Measurements from ENCODE around the gene NETO2.
"Not testable (repeated sequence)": the region's sequence is repeated elsewhere in the genome, so short reads cannot be mapped to it uniquely, and the experiment has no call there.

NETO2 gene

GRCh38 chr16:47065766-47066688 lies 77.7 kb downstream of the NETO2 start:
- DNase-seq (ENCODE audit: low spot score), result no peak

- DNase-seq (ENCODE audit: low spot score), result no peak
These were observed 79.0 kb downstream of the NETO2 start for GRCh38 chr16:47064775-47065174.

DNA sequence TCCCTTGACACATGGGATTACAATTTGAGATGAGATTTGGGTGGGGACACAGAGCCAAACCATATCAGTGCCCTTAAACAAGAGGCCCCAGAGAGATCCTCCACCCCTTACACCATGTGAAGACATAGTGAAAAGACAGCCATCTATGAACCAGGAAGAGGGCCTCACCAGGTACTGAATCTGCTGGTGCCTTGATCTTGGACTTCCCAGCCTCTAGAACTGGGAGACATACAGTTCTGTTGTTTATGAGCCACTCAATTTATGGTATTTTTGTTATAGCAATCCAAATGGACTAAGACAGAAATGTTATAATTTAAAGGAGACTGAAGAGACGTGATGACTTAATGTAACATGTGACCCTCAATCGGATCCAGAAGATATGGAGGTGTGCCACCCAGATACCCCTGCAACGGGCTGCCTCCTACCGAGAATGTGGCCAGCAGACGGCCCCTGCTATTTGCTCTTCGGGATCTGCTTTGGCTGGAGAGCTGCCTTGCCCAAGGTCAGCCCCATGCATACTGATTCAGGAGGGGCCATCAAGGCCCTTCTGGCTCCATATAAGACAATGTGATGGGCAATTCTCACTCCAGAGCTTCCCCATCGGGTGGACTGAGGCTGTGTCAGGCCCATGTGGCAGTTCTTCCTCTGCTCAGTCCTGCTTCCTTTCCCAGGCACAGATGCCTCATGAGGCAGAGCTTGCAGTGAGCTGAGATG lies 80.6 kb downstream of the NETO2 start:
- DNase-seq (ENCODE audit: low spot score), result no peak

DNA sequence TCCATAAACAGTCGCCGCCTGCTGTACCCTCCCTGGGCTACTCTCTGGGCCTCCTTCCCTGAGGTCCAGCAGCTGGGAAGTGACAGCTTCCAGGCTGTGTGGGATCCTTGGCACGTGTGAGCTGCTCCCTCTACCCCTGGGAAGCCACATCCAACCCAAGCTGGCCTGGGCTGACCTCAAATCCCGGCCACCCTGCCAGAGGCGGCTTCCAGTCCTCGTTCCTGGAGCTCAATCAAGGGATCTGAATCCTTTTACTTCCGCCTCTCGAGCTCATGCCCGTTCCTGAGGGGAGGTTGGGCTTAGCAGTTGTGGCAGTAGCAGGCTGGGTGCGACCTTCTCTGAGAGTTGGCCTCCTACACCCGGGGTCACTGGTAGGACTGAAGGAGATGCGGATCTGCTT lies 82.5 kb downstream of the NETO2 start:
- no peak for DNase-seq (ENCODE audit: low spot score)

- no peak for DNase-seq (ENCODE audit: low spot score)
These were observed 83.1 kb downstream of the NETO2 start for GRCh38 chr16:47060596-47060995.

DNA sequence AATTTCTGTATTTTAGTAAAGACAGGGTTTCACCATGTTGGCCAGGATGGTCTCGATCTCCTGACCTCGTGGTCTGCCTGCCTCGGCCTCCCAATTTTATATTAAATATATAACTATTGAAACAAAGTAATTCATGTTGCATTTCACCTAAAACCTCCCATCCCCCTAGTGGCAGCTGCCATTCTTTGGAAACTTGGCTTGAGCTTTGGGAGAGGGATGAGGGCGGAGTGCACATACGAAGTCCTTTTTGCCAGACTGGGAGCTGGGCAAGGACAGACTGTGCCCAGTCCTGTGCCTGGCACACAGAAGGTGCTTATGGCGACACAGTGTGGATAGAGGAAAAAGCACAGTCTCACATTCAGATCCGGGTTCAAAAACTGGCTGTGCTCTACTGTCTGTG lies 83.8 kb downstream of the NETO2 start:
- DNase-seq (ENCODE audit: low spot score), result no peak

- not testable (repeated sequence) for DNase-seq (ENCODE audit: low spot score)
These were observed 84.6 kb downstream of the NETO2 start for GRCh38 chr16:47059130-47059529.

DNA sequence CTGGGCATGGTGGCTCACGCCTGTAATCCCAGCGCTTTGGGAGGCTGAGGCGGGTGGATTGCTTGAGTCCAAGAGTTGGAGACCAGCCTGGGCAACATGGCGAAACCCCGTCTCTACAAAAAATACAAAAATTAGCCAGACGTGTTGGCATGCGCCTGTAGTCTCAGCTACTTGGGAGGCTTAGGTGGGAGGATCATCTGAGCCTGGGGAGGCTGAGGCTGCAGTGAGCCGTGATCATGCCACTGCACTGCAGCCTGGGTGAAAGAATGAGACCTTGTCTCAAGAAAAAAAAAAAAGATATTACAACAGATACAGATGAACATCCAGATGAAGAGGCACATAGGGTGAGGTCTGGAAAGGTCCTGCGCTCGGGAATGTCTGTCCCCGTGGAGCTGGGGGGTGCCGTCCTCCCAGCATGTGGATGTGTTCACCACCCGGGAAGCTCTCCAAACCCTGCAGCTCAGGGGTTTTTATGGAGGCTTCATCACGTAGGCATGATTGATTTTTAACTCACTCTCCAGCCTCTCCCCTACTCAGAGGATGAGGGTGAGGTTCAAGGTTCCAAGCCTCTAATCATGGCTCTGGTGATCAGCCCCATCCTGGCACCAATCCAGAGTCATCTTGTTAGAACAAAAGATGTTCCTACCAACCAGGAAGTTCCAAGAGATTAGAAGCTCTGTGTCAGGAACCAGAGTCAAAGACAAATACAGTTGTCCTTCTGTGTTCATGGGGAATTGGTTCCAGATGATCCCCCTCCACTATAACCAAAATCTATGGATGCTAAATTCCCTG lies 85.3 kb downstream of the NETO2 start:
- DNase-seq (ENCODE audit: low spot score), result no peak

DNA sequence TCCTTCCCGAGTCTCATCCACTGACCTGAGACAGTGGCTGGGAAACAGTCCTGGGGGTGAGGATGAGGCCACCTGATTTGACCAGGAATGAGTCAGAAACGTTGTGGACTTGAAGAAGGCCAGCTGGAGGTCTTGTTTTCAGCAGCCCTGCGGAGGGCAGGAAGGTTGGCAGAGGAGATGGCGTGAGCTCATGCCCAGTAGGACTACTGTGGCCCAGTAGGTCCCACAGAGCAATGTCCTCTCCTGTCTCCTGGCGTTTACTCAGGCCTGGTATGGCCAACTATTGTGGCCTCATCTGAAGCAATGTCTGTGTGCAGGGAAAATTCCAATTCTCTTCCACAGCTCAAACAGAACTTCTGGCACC lies 86.1 kb downstream of the NETO2 start:
- DNase-seq (ENCODE audit: low spot score), result no peak

DNA sequence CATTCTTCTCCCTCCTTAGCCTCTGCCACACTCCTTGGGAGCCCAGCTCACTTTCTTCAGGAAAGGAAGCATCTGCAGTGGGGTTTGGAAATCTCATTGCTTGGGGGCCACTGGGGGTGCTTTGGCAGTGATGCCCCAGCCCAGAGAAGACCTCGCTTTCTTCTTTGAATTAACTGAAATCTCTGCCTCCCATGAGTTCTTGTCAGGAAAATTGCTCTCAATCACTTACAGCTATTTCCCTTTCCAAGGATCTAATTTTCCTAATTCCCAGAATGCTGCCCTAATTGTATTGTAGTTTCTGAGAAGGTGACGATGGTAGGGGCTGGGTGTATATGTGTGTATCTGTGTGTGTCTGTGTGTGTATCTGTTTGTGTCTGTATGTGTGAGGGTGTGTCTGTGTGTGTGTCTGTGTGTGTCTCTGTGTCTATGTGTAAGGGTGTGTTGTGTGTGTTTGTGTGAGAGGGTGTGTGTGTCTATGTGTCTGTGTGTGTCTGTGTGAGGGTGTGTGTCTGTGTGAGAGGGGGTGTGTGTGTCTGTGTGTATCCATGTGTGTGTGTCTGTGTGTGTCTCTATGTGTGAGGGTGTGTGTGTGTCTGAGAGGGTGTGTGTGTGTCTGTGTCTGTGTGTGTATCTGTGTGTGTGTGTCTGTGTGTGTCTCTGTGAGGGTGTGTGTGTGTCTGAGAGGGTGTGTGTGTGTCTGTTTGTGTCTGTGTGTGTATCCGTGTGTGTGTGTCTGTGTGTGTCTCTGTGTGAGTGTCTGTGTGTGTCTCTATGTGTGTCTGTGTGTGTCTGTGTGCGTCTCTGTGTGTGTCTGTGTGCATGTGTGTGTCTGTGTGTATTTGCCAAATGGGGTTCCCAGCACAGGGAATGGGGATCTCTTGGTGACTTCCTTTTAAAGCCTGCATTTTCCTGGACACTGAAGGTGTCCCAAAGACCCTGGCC lies 86.8 kb downstream of the NETO2 start:
- DNase-seq (ENCODE audit: low spot score), result no peak

- DNase-seq (ENCODE audit: low spot score), result not testable (repeated sequence)
These were observed 87.7 kb downstream of the NETO2 start for GRCh38 chr16:47056061-47056460.

- DNase-seq (ENCODE audit: low spot score), result no peak
These were observed 88.4 kb downstream of the NETO2 start for GRCh38 chr16:47055136-47055885.

DNA sequence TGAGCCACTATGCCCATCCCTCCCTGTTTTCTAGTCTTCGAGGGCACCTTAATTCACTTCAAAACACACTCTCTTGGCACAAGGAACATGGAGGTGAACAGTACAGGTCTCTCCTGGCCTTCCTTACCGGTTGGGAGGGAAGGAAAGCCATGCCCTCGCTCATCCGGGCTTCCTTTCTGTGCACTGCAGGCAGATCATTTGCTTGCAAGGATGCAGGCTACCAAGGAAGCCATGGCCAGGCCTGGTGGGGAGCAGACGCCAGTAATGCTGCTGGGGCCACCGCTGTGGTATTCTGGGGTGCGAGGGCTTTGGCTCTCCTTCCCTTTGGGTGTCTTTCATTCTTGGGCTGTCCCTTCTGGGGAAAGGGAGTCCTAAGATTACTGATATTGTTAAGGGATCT lies 89.4 kb downstream of the NETO2 start:
- no peak for DNase-seq (ENCODE audit: low spot score)

DNA sequence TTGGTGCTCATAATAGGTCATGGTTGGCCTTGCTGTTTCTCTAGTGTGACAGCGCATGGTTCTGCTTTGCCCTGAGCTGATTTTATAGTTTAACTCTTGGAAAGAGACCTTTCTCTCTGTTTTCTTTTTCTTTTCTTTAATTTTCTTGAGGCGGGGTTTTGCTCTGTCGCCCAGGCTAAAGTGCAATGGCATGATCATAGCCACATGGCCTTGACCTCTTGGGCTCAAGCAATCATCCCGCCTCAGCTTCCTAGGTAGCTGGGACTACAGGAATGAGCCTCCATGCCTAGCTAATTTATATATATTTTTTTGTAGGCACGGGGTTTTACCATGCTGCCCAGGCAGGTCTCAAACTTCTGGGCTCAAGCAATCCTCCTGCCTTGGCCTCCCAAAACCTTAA lies 89.8 kb downstream of the NETO2 start:
- no peak for DNase-seq (ENCODE audit: low spot score)

DNA sequence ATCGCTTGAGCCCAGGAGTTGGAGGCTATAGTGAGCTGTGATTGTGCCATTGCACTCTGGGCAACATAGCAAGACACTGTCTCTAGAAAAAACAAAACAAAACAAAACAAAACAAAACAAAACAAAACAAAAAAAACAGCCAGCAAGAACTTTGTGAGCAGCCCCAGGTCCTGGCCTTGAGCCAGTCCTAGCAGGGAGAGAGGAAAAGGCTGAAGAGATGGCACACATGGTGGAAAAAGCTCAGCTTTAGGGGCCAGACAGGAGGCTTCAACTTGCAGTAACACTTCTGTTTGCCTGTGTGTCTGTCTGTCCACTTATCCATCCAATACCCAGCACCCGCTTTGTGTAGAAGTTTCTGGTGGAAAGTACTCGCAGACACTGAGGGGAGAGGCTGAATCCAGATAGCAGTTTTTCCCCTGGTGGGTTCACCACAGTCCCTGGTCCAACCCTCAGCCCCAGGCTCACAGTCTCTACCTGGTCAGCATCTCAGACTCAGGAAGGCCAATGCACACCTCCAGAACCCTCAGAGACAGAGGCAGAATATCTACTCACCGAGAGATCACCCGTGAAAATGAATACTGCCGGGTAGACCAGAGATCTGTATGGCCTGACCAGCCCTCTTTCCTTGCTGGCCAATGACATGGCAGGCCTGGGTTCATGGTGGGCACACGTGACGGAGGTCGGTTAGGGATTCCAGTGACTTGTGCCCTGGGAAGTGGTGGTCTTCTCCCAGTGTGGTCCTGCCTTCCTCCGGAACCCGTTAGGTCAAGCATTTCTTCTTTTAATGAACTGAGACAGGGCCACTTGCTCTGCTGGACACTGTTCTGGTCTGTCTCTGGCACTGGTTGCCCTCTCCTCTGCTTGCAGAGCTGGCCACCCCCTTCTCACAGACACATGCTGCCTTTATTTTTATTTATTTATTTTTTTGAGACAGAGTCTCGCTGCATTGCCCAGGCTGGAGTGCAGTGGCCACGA lies 90.8 kb downstream of the NETO2 start:
- no peak for DNase-seq (ENCODE audit: low spot score)

DNA sequence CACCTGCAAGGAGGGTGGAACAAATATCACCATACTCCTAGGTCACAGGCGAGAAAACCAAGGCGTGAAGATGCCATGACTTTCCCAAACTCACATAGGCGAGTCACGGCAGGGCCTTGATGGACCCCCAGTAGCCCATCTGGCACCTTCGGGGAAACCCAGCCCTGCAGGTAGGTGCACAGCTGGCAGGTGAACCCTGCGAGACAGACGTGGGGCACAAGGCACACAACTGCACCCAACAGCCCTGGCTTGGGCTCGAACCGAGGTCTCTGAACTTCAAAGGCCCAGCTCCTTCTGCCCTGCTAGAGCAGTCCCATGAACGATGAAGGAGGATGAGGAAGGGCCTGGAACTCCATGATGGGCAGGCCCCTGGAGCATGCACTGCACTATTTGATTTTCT lies 92.7 kb downstream of the NETO2 start:
- no peak for DNase-seq (ENCODE audit: low spot score)

DNA sequence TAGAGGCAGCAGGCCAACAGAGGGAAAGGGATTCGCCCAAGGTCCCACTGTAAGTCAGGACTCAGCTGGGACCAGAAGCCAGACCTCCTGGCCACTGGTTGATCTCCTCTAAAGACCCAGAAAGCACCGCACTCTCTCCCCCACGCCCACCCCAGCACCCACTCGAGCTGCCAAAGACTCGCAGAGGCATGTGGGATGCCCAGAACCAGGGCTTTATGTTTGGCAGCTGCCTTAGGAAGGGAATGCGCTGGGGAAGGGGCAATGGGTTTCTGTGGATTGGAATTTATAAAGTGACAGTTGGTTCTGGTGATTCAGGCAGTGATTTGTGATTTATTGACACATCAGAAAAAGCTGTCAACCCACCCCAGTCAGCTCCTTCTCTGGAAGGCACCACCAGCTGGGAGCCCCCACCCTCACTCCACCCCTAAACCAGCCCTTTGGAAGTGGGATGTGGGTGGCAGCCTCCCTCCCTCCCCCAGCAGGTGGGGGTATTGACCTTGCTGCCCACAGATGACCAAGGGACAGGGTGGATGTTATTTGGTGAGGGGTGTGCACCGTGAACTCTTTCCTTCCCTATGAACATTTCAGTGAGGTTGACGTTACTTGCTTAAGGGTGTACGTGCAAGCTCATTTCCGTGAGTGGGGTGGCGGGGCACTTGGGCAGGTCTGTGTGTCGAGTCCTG lies 93.7 kb downstream of the NETO2 start:
- DNase-seq (ENCODE audit: low spot score), result no peak

- DNase-seq (ENCODE audit: low spot score), result no peak
These were observed 96.1 kb downstream of the NETO2 start for GRCh38 chr16:47047524-47048203.
